Measurements from ENCODE around the gene SLC4A1AP.

GRCh38 chr2:27708666-27709065, 45.0 kb downstream of the SLC4A1AP start:
- TF ChIP-seq BHLHE40 (IDR thresholded peaks at IDR 0.05; ENCODE audit: borderline replicate concordance) (no peak), ZNF384 (IDR thresholded peaks at IDR 0.05) (no peak), TARDBP (IDR thresholded peaks at IDR 0.05) (no peak)
